ENCODE results near the gene SLC6A11.

SLC6A11 gene

DNA sequence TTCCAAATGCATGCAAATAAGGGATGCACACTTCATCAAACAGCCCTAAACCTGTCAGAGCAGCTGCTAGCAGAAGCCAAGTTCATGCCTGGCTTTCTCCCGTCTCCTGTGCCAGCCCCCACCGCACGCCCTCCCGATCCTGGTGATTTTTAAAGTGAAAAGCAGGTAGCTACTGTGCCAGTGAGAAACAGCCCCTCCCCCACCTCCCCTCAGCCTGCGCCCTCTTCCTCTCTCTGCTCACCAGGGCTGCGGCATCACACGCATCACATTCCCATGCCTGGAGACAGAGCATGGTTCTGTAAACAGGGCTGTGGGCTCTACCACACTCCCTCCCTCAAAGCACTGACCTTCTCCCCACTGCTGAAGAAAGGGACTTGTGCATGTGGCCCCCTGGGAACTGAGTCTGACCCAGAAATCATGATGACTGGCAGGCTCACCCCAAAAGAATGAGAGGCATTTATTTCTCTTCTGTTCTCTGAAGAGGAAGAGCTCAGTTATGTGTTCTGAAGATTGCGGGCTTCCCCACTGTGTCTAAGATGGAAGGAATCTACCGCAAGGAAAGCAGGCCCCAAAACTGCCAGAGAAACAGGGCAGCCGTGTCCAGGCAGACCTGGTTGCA, 162.0 kb downstream of the SLC6A11 start:
- Histone ChIP-seq H3K36me3 (no peaks in the 10 kb centered on the region), H3K9me3 (ENCODE audit: severe bottlenecking) (no peaks in the 10 kb centered on the region), H3K27ac (no peak overlapping the region), H3K4me3 (ENCODE audit: low read depth, low read length) (no peak overlapping the region), H3K27me3 (ENCODE audit: insufficient read depth, low read depth, severe bottlenecking) (no peaks in the 10 kb centered on the region)
- TF ChIP-seq, protein P1, sequence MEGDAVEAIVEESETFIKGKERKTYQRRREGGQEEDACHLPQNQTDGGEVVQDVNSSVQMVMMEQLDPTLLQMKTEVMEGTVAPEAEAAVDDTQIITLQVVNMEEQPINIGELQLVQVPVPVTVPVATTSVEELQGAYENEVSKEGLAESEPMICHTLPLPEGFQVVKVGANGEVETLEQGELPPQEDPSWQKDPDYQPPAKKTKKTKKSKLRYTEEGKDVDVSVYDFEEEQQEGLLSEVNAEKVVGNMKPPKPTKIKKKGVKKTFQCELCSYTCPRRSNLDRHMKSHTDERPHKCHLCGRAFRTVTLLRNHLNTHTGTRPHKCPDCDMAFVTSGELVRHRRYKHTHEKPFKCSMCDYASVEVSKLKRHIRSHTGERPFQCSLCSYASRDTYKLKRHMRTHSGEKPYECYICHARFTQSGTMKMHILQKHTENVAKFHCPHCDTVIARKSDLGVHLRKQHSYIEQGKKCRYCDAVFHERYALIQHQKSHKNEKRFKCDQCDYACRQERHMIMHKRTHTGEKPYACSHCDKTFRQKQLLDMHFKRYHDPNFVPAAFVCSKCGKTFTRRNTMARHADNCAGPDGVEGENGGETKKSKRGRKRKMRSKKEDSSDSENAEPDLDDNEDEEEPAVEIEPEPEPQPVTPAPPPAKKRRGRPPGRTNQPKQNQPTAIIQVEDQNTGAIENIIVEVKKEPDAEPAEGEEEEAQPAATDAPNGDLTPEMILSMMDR (IDR thresholded peaks at IDR 0.05; ENCODE audit: low read depth, low read length), result no peak
- DNase-seq, result no peak

DNA sequence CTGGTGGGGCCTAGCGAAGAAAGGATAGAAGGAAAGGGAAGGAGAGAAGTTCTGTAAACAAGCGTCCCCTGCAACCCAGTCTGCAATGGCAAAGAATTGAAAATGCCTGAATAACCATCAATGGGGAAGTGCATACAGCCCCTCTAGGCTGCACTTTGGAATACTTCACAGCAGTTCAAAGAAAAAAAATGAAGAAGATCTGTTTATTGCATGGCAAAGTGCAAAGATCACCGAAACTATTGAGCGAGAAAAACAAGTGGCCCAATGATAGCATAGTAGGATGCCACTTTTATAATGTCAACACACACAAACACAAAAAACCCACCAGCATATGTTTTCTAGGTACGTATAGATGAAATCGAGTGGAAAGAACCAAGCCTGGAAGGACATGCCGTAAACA, 162.9 kb downstream of the SLC6A11 start:
- no peaks in the 10 kb centered on the region for H3K9me3 ChIP-seq (ENCODE audit: severe bottlenecking)
- DNase-seq, result no peak
- no peak overlapping the region for H3K4me3 ChIP-seq (ENCODE audit: low read depth, low read length)
- no peaks in the 10 kb centered on the region for H3K27me3 ChIP-seq (ENCODE audit: insufficient read depth, low read depth, severe bottlenecking)
- no peak overlapping the region for H3K27ac ChIP-seq
- H3K36me3 ChIP-seq, result no peaks in the 10 kb centered on the region
- TF ChIP-seq, protein P1 (IDR thresholded peaks at IDR 0.05; ENCODE audit: low read depth, low read length), result no peak

DNA sequence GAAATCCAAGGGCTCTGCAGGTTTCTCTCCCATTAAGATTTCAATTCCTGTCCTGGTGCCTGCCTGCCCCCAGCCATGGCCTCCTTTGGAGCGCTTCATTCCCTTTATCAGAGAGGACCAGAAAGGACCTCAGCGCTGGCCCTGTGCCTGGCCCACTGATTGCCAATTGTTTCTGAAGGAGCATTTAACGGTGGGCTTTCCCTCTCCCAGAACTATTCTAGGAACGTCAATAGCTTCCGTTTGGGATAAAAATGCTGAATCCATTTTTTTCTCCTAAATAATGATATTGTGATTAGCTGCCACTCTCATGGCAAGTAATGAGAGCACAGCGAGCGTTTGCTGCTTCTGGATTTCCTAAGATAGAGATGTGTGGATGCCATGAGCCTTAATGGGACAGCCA, 164.3 kb downstream of the SLC6A11 start:
- Histone ChIP-seq H3K9me3 (ENCODE audit: severe bottlenecking) (no peaks in the 10 kb centered on the region), H3K27me3 (ENCODE audit: insufficient read depth, low read depth, severe bottlenecking) (no peaks in the 10 kb centered on the region), H3K36me3 (no peaks in the 10 kb centered on the region), H3K27ac (no peak overlapping the region), H3K4me3 (ENCODE audit: low read depth, low read length) (no peak overlapping the region)
- TF ChIP-seq, protein P1 (IDR thresholded peaks at IDR 0.05; ENCODE audit: low read depth, low read length), result no peak
- no peak for DNase-seq

DNA sequence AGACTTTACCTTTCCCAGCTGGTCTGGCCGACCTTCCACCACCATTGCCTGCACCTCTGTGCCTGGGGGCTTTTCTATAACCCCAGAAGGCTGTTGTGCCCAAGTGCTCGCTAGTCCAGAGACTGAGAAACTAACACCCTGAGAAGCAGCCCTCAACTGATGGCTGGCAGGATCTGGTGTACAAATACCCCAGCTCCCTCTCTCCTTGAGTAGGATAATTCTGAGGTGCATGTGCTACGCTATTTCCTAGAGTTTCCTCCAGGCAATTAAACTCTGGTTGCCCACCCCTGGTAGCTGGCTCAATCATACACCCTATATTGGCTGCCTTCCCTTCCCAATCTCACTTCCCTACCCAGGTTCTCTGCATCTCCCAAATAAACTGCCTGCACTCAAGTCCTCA, 165.0 kb downstream of the SLC6A11 start:
- H3K27me3 ChIP-seq (ENCODE audit: insufficient read depth, low read depth, severe bottlenecking), result no peaks in the 10 kb centered on the region
- TF ChIP-seq, protein P1 (IDR thresholded peaks at IDR 0.05; ENCODE audit: low read depth, low read length), result no peak
- no peak overlapping the region for H3K4me3 ChIP-seq (ENCODE audit: low read depth, low read length)

DNA sequence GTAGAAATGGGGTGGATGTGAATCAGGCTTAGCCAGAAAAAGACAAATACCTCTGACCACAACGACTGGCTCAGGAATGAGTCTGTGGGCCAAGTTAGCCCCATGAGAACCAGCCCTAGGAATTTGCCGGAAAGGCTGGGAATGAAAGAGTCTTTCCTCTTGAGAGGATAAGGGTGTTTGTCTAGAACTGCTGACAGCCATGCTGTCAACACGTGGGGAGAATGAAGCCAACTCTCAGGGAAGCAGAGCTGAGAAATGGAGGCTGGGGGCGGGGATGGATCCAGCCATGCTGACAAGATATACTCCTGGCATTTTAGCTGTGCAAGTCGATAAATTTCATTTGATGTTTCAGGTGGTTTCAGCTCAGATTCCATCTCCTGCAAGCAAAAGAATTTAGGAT, 165.9 kb downstream of the SLC6A11 start:
- TF ChIP-seq, protein P1 (IDR thresholded peaks at IDR 0.05; ENCODE audit: low read depth, low read length), result no peak
- no peak overlapping the region for H3K27ac ChIP-seq
- no peak for DNase-seq
- no peak overlapping the region for H3K4me3 ChIP-seq (ENCODE audit: low read depth, low read length)
- no peaks in the 10 kb centered on the region for H3K27me3 ChIP-seq (ENCODE audit: insufficient read depth, low read depth, severe bottlenecking)
- H3K36me3 ChIP-seq, result no peaks in the 10 kb centered on the region
- H3K9me3 ChIP-seq (ENCODE audit: severe bottlenecking), result no peaks in the 10 kb centered on the region

More for the DNA sequence above, 165.0 kb downstream of the SLC6A11 start:
- DNase-seq, result no peak
- H3K36me3 ChIP-seq, result no peaks in the 10 kb centered on the region
- no peak overlapping the region for H3K27ac ChIP-seq
- no peaks in the 10 kb centered on the region for H3K9me3 ChIP-seq (ENCODE audit: severe bottlenecking)

GRCh38 chr3:10982782-10983181, 166.8 kb downstream of the SLC6A11 start:
- H3K36me3 ChIP-seq, result no peaks in the 10 kb centered on the region
- H3K9me3 ChIP-seq (ENCODE audit: severe bottlenecking), result no peaks in the 10 kb centered on the region
- H3K27ac ChIP-seq, result no peak overlapping the region
- TF ChIP-seq, protein P1 (IDR thresholded peaks at IDR 0.05; ENCODE audit: low read depth, low read length), result no peak
- H3K27me3 ChIP-seq (ENCODE audit: insufficient read depth, low read depth, severe bottlenecking), result no peaks in the 10 kb centered on the region
- H3K4me3 ChIP-seq (ENCODE audit: low read depth, low read length), result no peak overlapping the region
- no peak for DNase-seq
